K562 (cell line): ENCODE data around the gene CFAP20. TPM values are rescaled to one million over a fixed set of nuclear protein-coding genes. Genes with fewer than 3 reads are reported as not detected.

ENCODE experiments used
- CHAMP1 ChIP-seq: fragments of 450-650 bp; IDR thresholded peaks from 2 replicates; pipeline ENCODE4 v1.6.1; 2016; ENCODE audit warnings: mild to moderate bottlenecking
- CSDE1 ChIP-seq, 2 experiments: fragments of 450-650 bp; IDR thresholded peaks; 2 replicates each; pipeline ENCODE4 v1.6.1; 2016; ENCODE audit warnings: mild to moderate bottlenecking in 1 of 2
- DACH1 ChIP-seq: fragments of 450-650 bp; IDR thresholded peaks from 2 replicates; pipeline ENCODE4 v1.6.1; 2018; ENCODE audit not compliant: partially characterized antibody
- FOXJ2 ChIP-seq: fragments of 200-800 bp; sonication (Bioruptor generic); IDR thresholded peaks from 2 replicates; pipeline ENCODE4 v1.6.1; 2016; ENCODE audit warnings: missing genetic modification characterization, missing compliant biosample characterization
- FOXK2 ChIP-seq, 2 experiments: fragments of 450-650 bp; IDR thresholded peaks in 1 of 2; conservative IDR thresholded peaks in 1 of 2; 2 replicates each; pipeline ENCODE4 v1.6.1; 2016; ENCODE audit warnings: low read depth in 2 of 2, mild to moderate bottlenecking in 1 of 2
- GATA2 ChIP-seq: sonication (generic); formaldehyde crosslinking; IDR thresholded peaks from 2 replicates; pipeline ENCODE4 v1.4.0; 2020; ENCODE audit warnings: mild to moderate bottlenecking, missing genetic modification reagents
- MCM7 ChIP-seq, 2 experiments: fragments of 450-650 bp; IDR thresholded peaks; 2 replicates each; pipeline ENCODE4 v1.6.1; 2016 to 2018
- MXI1 ChIP-seq: IDR thresholded peaks from 2 replicates; pipeline ENCODE4 v1.6.1; 2011; ENCODE audit warnings: low read depth, mild to moderate bottlenecking, improper control_type of control experiment, low read length
- NCOA6 ChIP-seq: fragments of 450-650 bp; IDR thresholded peaks from 2 replicates; pipeline ENCODE4 v1.6.1; 2017; ENCODE audit warnings: mild to moderate bottlenecking
- PTBP1 ChIP-seq: fragments of 200-400 bp; formaldehyde crosslinking; IDR thresholded peaks from 2 replicates; pipeline ENCODE4 v1.6.1; 2017; ENCODE audit warnings: low read depth, low read length
- RAD21 ChIP-seq, 2 experiments: fragments of 250-450 bp in 1 of 2; fragments of 450-650 bp in 1 of 2; sonication (Bioruptor Pico) in 1 of 2; formaldehyde crosslinking in 1 of 2; IDR thresholded peaks in 1 of 2; conservative IDR thresholded peaks in 1 of 2; 2 replicates each; pipeline versions ENCODE4 v1.4.0 to v1.8.0; 2020 to 2022; ENCODE audit warnings: mild to moderate bottlenecking in 2 of 2, moderate library complexity in 1 of 2
- RFX1 ChIP-seq: fragments of 450-650 bp; IDR thresholded peaks from 2 replicates; pipeline ENCODE4 v1.6.1; 2016; ENCODE audit warnings: mild to moderate bottlenecking, moderate library complexity
- SMARCE1 ChIP-seq: fragments of 450-650 bp; IDR thresholded peaks from 2 replicates; pipeline ENCODE4 v1.7.1; 2016; ENCODE audit warnings: mild to moderate bottlenecking
- SREBF1 ChIP-seq: fragments of 150-350 bp; IDR thresholded peaks from 2 replicates; pipeline ENCODE4 v1.6.1; 2014; ENCODE audit warnings: antibody characterized with exemption, low read depth, low read length, borderline replicate concordance
- SREBF2 ChIP-seq: sonication (generic); formaldehyde crosslinking; IDR thresholded peaks from 2 replicates; pipeline ENCODE4 v1.4.0; 2020; ENCODE audit warnings: mild to moderate bottlenecking, missing genetic modification reagents
- TCF15 ChIP-seq: fragments of 250-450 bp; sonication (Bioruptor Pico); IDR thresholded peaks from 2 replicates; pipeline ENCODE4 v1.8.0; 2022; ENCODE audit warnings: moderate library complexity, mild to moderate bottlenecking, inconsistent platforms
- YBX1 ChIP-seq: fragments of 450-650 bp; IDR thresholded peaks from 2 replicates; pipeline ENCODE4 v1.7.1; 2016; ENCODE audit warnings: mild to moderate bottlenecking
- polyA plus RNA-seq, 8 experiments: library from polyadenylated mRNA; depleted of rRNA in 4 of 8; stranded (reverse) in 5 of 8; unstranded in 3 of 8; fragments of >200 nt; fragmentation: Nextera tagmentation in 2 of 8; fragmentation: Illumina TruSeq in 1 of 8; extraction: Ambion mirVana in 2 of 8; extraction: Trizol in 1 of 8; gene quantifications; 2 replicates each; pipeline versions ENCODE4 v1.2.1 to v1.2.3, GENCODE V29; 2011 to 2014; ENCODE audit warnings: inconsistent platforms in 1 of 8, missing spikeins in 1 of 8
- total RNA-seq, 7 experiments: library from RNA; depleted of rRNA in 6 of 7; stranded (reverse); fragments of >200 nt in 6 of 7; fragmentation: Illumina TruSeq in 2 of 7; extraction: Trizol in 2 of 7; gene quantifications; 2 replicates each; pipeline versions ENCODE4 v1.2.1 to v1.2.3, GENCODE V29; 2011 to 2021; ENCODE audit warnings: low replicate concordance in 1 of 7
- TF ChIP-seq, protein P1 (sequence below): IDR thresholded peaks from 2 replicates; pipeline ENCODE4 v1.6.1; 2011; ENCODE audit warnings: borderline replicate concordance, low read depth, mild to moderate bottlenecking, moderate library complexity, low read length; ENCODE audit not compliant: insufficient read depth, poor library complexity, severe bottlenecking
- TF ChIP-seq, protein P2 (sequence below): fragments of 250-450 bp; sonication (Bioruptor Pico); IDR thresholded peaks from 2 replicates; pipeline ENCODE4 v1.8.0; 2021; ENCODE audit warnings: borderline replicate concordance, mild to moderate bottlenecking, moderate library complexity; ENCODE audit not compliant: poor library complexity, severe bottlenecking
- TF ChIP-seq, protein P3 (sequence below): sonication (generic); formaldehyde crosslinking; IDR thresholded peaks from 2 replicates; pipeline ENCODE4 v1.8.0; 2022; ENCODE audit warnings: mild to moderate bottlenecking, missing genetic modification reagents
- TF ChIP-seq, protein P4 (sequence below): fragments of 450-650 bp; IDR thresholded peaks from 2 replicates; pipeline ENCODE4 v1.6.1; 2016; ENCODE audit warnings: borderline replicate concordance

The CFAP20 gene
- total and polyA plus RNA-seq, 9 of the 15 experiments (the other 6 are each of a cell fraction or from before 2014, with no cell fraction given): 20.5 to 90.5 (median 75.3) TPM

GRCh38 chr16:58127033-58127556, 2.1 kb downstream of the CFAP20 start (continued):
- TF ChIP-seq, protein P1, sequence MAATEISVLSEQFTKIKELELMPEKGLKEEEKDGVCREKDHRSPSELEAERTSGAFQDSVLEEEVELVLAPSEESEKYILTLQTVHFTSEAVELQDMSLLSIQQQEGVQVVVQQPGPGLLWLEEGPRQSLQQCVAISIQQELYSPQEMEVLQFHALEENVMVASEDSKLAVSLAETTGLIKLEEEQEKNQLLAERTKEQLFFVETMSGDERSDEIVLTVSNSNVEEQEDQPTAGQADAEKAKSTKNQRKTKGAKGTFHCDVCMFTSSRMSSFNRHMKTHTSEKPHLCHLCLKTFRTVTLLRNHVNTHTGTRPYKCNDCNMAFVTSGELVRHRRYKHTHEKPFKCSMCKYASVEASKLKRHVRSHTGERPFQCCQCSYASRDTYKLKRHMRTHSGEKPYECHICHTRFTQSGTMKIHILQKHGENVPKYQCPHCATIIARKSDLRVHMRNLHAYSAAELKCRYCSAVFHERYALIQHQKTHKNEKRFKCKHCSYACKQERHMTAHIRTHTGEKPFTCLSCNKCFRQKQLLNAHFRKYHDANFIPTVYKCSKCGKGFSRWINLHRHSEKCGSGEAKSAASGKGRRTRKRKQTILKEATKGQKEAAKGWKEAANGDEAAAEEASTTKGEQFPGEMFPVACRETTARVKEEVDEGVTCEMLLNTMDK: peak; percentile 72
- TF ChIP-seq, protein P2, sequence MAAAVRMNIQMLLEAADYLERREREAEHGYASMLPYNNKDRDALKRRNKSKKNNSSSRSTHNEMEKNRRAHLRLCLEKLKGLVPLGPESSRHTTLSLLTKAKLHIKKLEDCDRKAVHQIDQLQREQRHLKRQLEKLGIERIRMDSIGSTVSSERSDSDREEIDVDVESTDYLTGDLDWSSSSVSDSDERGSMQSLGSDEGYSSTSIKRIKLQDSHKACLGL (CRISPR knock-in tag): peak; percentile 33
- no peak for TF ChIP-seq PTBP1
- no peak for TF ChIP-seq TCF15 (CRISPR knock-in tag)
- TF ChIP-seq, protein P3, sequence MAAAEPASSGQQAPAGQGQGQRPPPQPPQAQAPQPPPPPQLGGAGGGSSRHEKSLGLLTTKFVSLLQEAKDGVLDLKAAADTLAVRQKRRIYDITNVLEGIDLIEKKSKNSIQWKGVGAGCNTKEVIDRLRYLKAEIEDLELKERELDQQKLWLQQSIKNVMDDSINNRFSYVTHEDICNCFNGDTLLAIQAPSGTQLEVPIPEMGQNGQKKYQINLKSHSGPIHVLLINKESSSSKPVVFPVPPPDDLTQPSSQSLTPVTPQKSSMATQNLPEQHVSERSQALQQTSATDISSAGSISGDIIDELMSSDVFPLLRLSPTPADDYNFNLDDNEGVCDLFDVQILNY (CRISPR knock-in tag): no peak
- peak; percentile 10 to 11; a peak in 1 of 4 replicates for TF ChIP-seq RAD21 (CRISPR knock-in tag; conservative IDR thresholded peaks at IDR 0.05 in 1 of 2, IDR thresholded peaks at IDR 0.05 in 1 of 2)
- TF ChIP-seq FOXJ2 (tag): peak; percentile 98
- no peak for TF ChIP-seq GATA2
- no peak for TF ChIP-seq YBX1
- no peak for TF ChIP-seq SREBF2 (CRISPR knock-in tag)
- no peak for TF ChIP-seq DACH1
- TF ChIP-seq CHAMP1: peak; percentile 18; the same call in 1 of the 2 replicates
- TF ChIP-seq NCOA6: no peak
- TF ChIP-seq MXI1: peak; percentile 93
- TF ChIP-seq CSDE1 (IDR thresholded peaks at IDR 0.05): peak in 1 of 2 experiments; percentile 30; a peak in 1 of 4 replicates
- TF ChIP-seq FOXK2 (conservative IDR thresholded peaks at IDR 0.05 in 1 of 2, IDR thresholded peaks at IDR 0.05 in 1 of 2; ENCODE audit: low read depth in 2 of 2): peak; percentile 89 to 92
- TF ChIP-seq RFX1: peak; percentile 93
- TF ChIP-seq MCM7 (IDR thresholded peaks at IDR 0.05): no peak
- TF ChIP-seq, protein P4, sequence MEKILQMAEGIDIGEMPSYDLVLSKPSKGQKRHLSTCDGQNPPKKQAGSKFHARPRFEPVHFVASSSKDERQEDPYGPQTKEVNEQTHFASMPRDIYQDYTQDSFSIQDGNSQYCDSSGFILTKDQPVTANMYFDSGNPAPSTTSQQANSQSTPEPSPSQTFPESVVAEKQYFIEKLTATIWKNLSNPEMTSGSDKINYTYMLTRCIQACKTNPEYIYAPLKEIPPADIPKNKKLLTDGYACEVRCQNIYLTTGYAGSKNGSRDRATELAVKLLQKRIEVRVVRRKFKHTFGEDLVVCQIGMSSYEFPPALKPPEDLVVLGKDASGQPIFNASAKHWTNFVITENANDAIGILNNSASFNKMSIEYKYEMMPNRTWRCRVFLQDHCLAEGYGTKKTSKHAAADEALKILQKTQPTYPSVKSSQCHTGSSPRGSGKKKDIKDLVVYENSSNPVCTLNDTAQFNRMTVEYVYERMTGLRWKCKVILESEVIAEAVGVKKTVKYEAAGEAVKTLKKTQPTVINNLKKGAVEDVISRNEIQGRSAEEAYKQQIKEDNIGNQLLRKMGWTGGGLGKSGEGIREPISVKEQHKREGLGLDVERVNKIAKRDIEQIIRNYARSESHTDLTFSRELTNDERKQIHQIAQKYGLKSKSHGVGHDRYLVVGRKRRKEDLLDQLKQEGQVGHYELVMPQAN: peak; percentile 81; the same call in 1 of the 2 replicates
- TF ChIP-seq SMARCE1: no peak
- TF ChIP-seq SREBF1: no peak
